ENCODE results near the gene ANXA11. TPM values are rescaled to one million over a fixed set of nuclear protein-coding genes. Genes with fewer than 3 reads are reported as not detected.
A peak's percentile ranks its signal among the peaks of the same experiment; 100 is the strongest.
"Not testable (repeated sequence)": the region's sequence is repeated elsewhere in the genome, so short reads cannot be mapped to it uniquely, and the experiment has no call there.

The ANXA11 gene
- total RNA-seq, 1 donor from 2014 or later = 287 TPM

- H3K27me3 ChIP-seq = no peaks in the 10 kb centered on the region
- no peak overlapping the region for H3K27ac ChIP-seq
- no peak overlapping the region for H3K4me3 ChIP-seq
- no peak for DNase-seq
- peaks cover 22% of the 10 kb centered on the region for H3K4me1 ChIP-seq
- TF ChIP-seq CTCF (IDR thresholded peaks at IDR 0.05) = no peak
- ATAC-seq = no peak
- H3K9me3 ChIP-seq = no peaks in the 10 kb centered on the region
- intact Hi-C loops (cut with DNase I) = no loop called here
- H3K36me3 ChIP-seq = no peaks in the 10 kb centered on the region
Observed at GRCh38 chr10:80140251-80140650, 65.1 kb downstream of the ANXA11 start.

- Histone ChIP-seq H3K27me3 (peaks cover under 1% of the 10 kb centered on the region), H3K9me3 (no peaks in the 10 kb centered on the region), H3K4me3 (no peak overlapping the region), H3K27ac (no peak overlapping the region), H3K4me1 (peaks cover 14% of the 10 kb centered on the region), H3K36me3 (no peaks in the 10 kb centered on the region)
- intact Hi-C loops (cut with DNase I) = no loop called here
- TF ChIP-seq CTCF (IDR thresholded peaks at IDR 0.05) = no peak
- DNase-seq (no peak), ATAC-seq (no peak)
Observed at GRCh38 chr10:80139265-80139664, 66.1 kb downstream of the ANXA11 start.

- Histone ChIP-seq H3K27me3 (peaks cover 11% of the 10 kb centered on the region), H3K4me3 (no peak overlapping the region), H3K4me1 (peaks cover 9% of the 10 kb centered on the region), H3K36me3 (no peaks in the 10 kb centered on the region), H3K27ac (peak overlapping the region; percentile 60), H3K9me3 (no peaks in the 10 kb centered on the region)
- ATAC-seq (no peak), DNase-seq (no peak)
- intact Hi-C loops (cut with DNase I) = no loop called here
- no peak for TF ChIP-seq CTCF (IDR thresholded peaks at IDR 0.05)
Observed at GRCh38 chr10:80137920-80138319, 67.4 kb downstream of the ANXA11 start.

- Histone ChIP-seq H3K27me3 (peaks cover 15% of the 10 kb centered on the region), H3K9me3 (no peaks in the 10 kb centered on the region), H3K27ac (peak overlapping the region; percentile 61), H3K4me3 (no peak overlapping the region), H3K36me3 (no peaks in the 10 kb centered on the region), H3K4me1 (peaks cover 11% of the 10 kb centered on the region)
- DNase-seq = no peak
- peak; percentile 7 for ATAC-seq
- no peak for TF ChIP-seq CTCF (IDR thresholded peaks at IDR 0.05)
- intact Hi-C loops (cut with DNase I) = no loop called here
Observed at GRCh38 chr10:80137031-80137862, 68.1 kb downstream of the ANXA11 start.

GRCh38 chr10:80136134-80136571 lies 69.2 kb downstream of the ANXA11 start:
- DNase-seq = peak; percentile 72
- Histone ChIP-seq H3K4me1 (peaks cover 11% of the 10 kb centered on the region), H3K27ac (peak overlapping the region; percentile 61), H3K9me3 (no peaks in the 10 kb centered on the region), H3K27me3 (peaks cover 17% of the 10 kb centered on the region), H3K4me3 (no peak overlapping the region), H3K36me3 (no peaks in the 10 kb centered on the region)
- no peak for TF ChIP-seq CTCF (IDR thresholded peaks at IDR 0.05)
- intact Hi-C loops (cut with DNase I) = no loop called here
- ATAC-seq = peak; percentile 71

- ATAC-seq; DNase-seq; intact Hi-C loops (cut with DNase I); H3K36me3 ChIP-seq; H3K9me3 ChIP-seq: not testable (repeated sequence)
- Histone ChIP-seq H3K27ac (peak overlapping the region; percentile 71), H3K27me3 (peaks cover 17% of the 10 kb centered on the region), H3K4me3 (peak overlapping the region; percentile 48), H3K4me1 (peaks cover 11% of the 10 kb centered on the region)
Observed at GRCh38 chr10:80133687-80134086, 71.7 kb downstream of the ANXA11 start.
